HepG2 (cell line): ENCODE results near the gene TM9SF4.

ENCODE experiments used
- JUN ChIP-seq: sonication (generic); formaldehyde crosslinking; IDR thresholded peaks from 2 replicates; pipeline ENCODE4 v1.4.0; 2020; ENCODE audit warnings: mild to moderate bottlenecking, missing genetic modification reagents
- MAFK ChIP-seq, 2 experiments: IDR thresholded peaks in 1 of 2; conservative IDR thresholded peaks in 1 of 2; 2 replicates each; pipeline ENCODE4 v1.6.1; 2011; ENCODE audit warnings: improper control_type of control experiment in 2 of 2, low read length in 2 of 2
- MEIS1 ChIP-seq: sonication (generic); formaldehyde crosslinking; IDR thresholded peaks from 2 replicates; pipeline ENCODE4 v1.9.0; 2021; ENCODE audit warnings: mild to moderate bottlenecking, missing genetic modification reagents, moderate library complexity, borderline replicate concordance
- NAIF1 ChIP-seq: sonication (generic); formaldehyde crosslinking; IDR thresholded peaks from 2 replicates; pipeline ENCODE4 v1.5.0; 2020; ENCODE audit warnings: mild to moderate bottlenecking, missing genetic modification reagents, borderline replicate concordance
- NFRKB ChIP-seq: fragments of 450-650 bp; IDR thresholded peaks from 2 replicates; pipeline ENCODE4 v1.6.1; 2017
- SNRNP70 ChIP-seq: fragments of 200-400 bp; formaldehyde crosslinking; IDR thresholded peaks from 2 replicates; pipeline ENCODE4 v1.6.1; 2017; ENCODE audit warnings: mild to moderate bottlenecking, low read depth, low read length, moderate library complexity
- TAF1 ChIP-seq: sonication (generic); formaldehyde crosslinking; IDR thresholded peaks from 2 replicates; pipeline ENCODE4 v1.4.0; 2020; ENCODE audit warnings: missing genetic modification reagents
- ZBTB1 ChIP-seq: sonication (generic); formaldehyde crosslinking; IDR thresholded peaks from 2 replicates; pipeline ENCODE4 v1.4.0; 2020; ENCODE audit warnings: missing genetic modification reagents, borderline replicate concordance
- ZC3H4 ChIP-seq: sonication (generic); formaldehyde crosslinking; IDR thresholded peaks from 2 replicates; pipeline ENCODE4 v1.4.0; 2020; ENCODE audit warnings: missing genetic modification reagents, borderline replicate concordance
- ZNF121 ChIP-seq: sonication (generic); formaldehyde crosslinking; IDR thresholded peaks from 2 replicates; pipeline ENCODE4 v1.5.0; 2020; ENCODE audit warnings: mild to moderate bottlenecking, missing genetic modification reagents
- ZNF331 ChIP-seq: sonication (generic); formaldehyde crosslinking; IDR thresholded peaks from 2 replicates; pipeline ENCODE4 v1.4.0; 2020; ENCODE audit warnings: missing genetic modification reagents
- TF ChIP-seq, protein P1 (sequence below): sonication (generic); formaldehyde crosslinking; IDR thresholded peaks from 2 replicates; pipeline ENCODE4 v1.8.1; 2023; ENCODE audit warnings: mild to moderate bottlenecking, missing genetic modification reagents
- TF ChIP-seq, protein P2 (sequence below): sonication (generic); formaldehyde crosslinking; IDR thresholded peaks from 2 replicates; pipeline ENCODE4 v1.5.1; 2020; ENCODE audit warnings: missing genetic modification reagents, mild to moderate bottlenecking, borderline replicate concordance

DNA sequence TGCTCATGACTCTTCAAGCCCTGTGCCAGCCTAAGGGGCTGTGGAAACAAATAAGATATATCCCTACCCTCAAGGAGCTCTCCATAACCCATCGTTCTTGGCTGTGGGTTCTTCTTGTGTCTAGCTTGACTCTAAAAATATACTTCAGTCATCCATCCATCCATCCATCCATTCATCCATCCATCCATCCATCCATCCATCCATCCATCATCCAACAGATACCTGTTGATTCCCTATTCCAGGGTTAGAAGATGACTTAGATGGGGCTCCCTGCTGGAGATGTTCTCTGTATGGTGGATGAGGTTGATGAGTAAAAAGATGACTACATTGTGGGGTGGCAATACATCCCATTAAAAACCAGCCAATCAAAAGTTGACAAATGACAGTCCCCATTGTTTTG is 34.0 kb upstream of the TM9SF4 start:
- TF ChIP-seq ZNF331 (CRISPR knock-in tag) (no peak), TAF1 (no peak), NFRKB (no peak), ZNF121 (CRISPR knock-in tag) (no peak), ZC3H4 (CRISPR knock-in tag) (no peak), SNRNP70 (no peak), MEIS1 (CRISPR knock-in tag) (no peak), ZBTB1 (CRISPR knock-in tag) (no peak), NAIF1 (no peak), MAFK (conservative IDR thresholded peaks at IDR 0.05 in 1 of 2, IDR thresholded peaks at IDR 0.05 in 1 of 2; ENCODE audit: low read length in 2 of 2) (no peak), JUN (CRISPR knock-in tag) (no peak)
- TF ChIP-seq, protein P1, sequence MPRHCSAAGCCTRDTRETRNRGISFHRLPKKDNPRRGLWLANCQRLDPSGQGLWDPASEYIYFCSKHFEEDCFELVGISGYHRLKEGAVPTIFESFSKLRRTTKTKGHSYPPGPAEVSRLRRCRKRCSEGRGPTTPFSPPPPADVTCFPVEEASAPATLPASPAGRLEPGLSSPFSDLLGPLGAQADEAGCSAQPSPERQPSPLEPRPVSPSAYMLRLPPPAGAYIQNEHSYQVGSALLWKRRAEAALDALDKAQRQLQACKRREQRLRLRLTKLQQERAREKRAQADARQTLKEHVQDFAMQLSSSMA (CRISPR knock-in tag), result no peak
- TF ChIP-seq, protein P2, sequence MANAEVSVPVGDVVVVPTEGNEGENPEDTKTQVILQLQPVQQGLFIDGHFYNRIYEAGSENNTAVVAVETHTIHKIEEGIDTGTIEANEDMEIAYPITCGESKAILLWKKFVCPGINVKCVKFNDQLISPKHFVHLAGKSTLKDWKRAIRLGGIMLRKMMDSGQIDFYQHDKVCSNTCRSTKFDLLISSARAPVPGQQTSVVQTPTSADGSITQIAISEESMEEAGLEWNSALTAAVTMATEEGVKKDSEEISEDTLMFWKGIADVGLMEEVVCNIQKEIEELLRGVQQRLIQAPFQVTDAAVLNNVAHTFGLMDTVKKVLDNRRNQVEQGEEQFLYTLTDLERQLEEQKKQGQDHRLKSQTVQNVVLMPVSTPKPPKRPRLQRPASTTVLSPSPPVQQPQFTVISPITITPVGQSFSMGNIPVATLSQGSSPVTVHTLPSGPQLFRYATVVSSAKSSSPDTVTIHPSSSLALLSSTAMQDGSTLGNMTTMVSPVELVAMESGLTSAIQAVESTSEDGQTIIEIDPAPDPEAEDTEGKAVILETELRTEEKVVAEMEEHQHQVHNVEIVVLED (CRISPR knock-in tag), result no peak
